Pancreas (tissue), 10 donors: ENCODE data around the gene ENAM. TPM values are rescaled to one million over a fixed set of nuclear protein-coding genes. Genes with fewer than 3 reads are reported as not detected.

ENCODE experiments used
- ATAC-seq, 4 donors: fragments of 200-7000 bp; cut with Tn5 transposase; one replicate each; pipeline versions ENCODE4 v1.8.0 to v1.9.1; 2020; ENCODE audit warnings: mild to moderate bottlenecking in 4 of 4, moderate library complexity in 4 of 4
- DNase-seq, 6 donors: peaks; one replicate each; pipeline ENCODE4 v3.0.0-alpha.2; 2020
- FAIRE-seq: peaks from 2 replicates; lab custom pipeline; 2012; peaks lifted over from hg19 to GRCh38; lab: Jason Lieb, UNC
- H3K27ac ChIP-seq, 4 donors: fragments of 200-600 bp; sonication (generic); 1 replicate in 3 of 4; 2 replicates in 1 of 4; pipeline versions ENCODE4 v1.5.0 to v1.8.0; 2020
- H3K27me3 ChIP-seq, 4 donors: fragments of 200-600 bp; one replicate each; pipeline ENCODE4 v1.8.0; 2021
- H3K36me3 ChIP-seq, 3 donors: fragments of 200-600 bp; sonication (generic) in 1 of 3; one replicate each; pipeline versions ENCODE4 v1.5.0 to v1.8.0; 2020 to 2021
- H3K4me1 ChIP-seq, 3 donors: fragments of 200-600 bp; one replicate each; pipeline ENCODE4 v1.8.0; 2021
- H3K4me3 ChIP-seq, 4 donors: fragments of 200-600 bp; sonication (generic) in 2 of 4; one replicate each; pipeline versions ENCODE4 v1.5.0 to v1.8.0; 2020 to 2021
- H3K9me3 ChIP-seq, 4 donors: fragments of 200-600 bp; one replicate each; pipeline ENCODE4 v1.8.0; 2021
- CTCF ChIP-seq, 4 donors: fragments of 200-600 bp; sonication (generic) in 3 of 4; IDR thresholded peaks; one replicate each; pipeline versions ENCODE4 v1.5.0 to v1.8.0; 2021; ENCODE audit warnings: antibody characterized with exemption in 4 of 4
- WGBS, 2 donors: extraction: QIAGEN DNeasy Blood & Tissue Kit; methylation state at CpG; one replicate each; pipeline ENCODE4 v1.1.7; 2013; 5-methylcytosine and 5-hydroxymethylcytosine counted together
- intact Hi-C, 3 donors: fragments of 100-400 bp; cut with DNase I; formaldehyde crosslinking; loops; one replicate each; pipeline versions ENCODE4 v1.11.1 to v1.14.2; 2022
- polyA plus RNA-seq, 2 donors: library from polyadenylated mRNA; stranded (reverse); fragments of 200-250 nt; gene quantifications; one replicate each; pipeline ENCODE4 v1.2.3, GENCODE V29; 2013
- total RNA-seq, 6 donors: library from RNA; stranded (reverse); fragmentation: NEBNext Ultra II Directional in 4 of 6; extraction: Animal tissue kit (Norgen Biotek cat#: 25700) in 4 of 6; gene quantifications; one replicate each; pipeline versions ENCODE4 v1.2.1 to v1.2.4, GENCODE V29; 2021 to 2023
- donor health status: healthy with polysubstance abuse.
- donor health status: DM: no; HTN: no; CAD: no; lungs with moderate emphysema.
- donor health status: DM: no; HTN: no; CAD: no.
- donor health status: control.
- donor health status: control.
- donor health status: Bipolar disorder and iron deficiency.
- donor health status: DM: yes; HTN: yes; CAD: no.
- donor health status: DM: no; HTN: no; CAD: no.
- donor health status: DM: no; HTN: no; CAD: no.
- donor health status: DM: yes; HTN: yes; CAD: no.

Gene ENAM
- total and polyA plus RNA-seq, 8 donors = 0.57 to 3.2 (median 1.3) TPM

GRCh38 chr4:70589785-70590184 lies 38.8 kb upstream of the ENAM start:
- DNase-seq (no peak), FAIRE-seq (no peak), ATAC-seq (no peak)
- Histone ChIP-seq H3K4me3 (no peak overlapping the region), H3K27ac (no peak overlapping the region), H3K9me3 (no peaks in the 10 kb centered on the region), H3K36me3 (no peaks in the 10 kb centered on the region), H3K27me3 (no peaks in the 10 kb centered on the region), H3K4me1 (peaks cover 0 to 8% (median 0%) of the 10 kb centered on the region in 3 donors)
- intact Hi-C loops = no loop called here
- no peak for TF ChIP-seq CTCF (IDR thresholded peaks at IDR 0.05)

GRCh38 chr4:70591955-70592582 lies 36.5 kb upstream of the ENAM start, which contains the start of gene AMBN:
AMBN (plus strand) TSS chr4:70592256; CDS start chr4:70592359, 103 bp downstream.
- Histone ChIP-seq H3K36me3 (no peaks in the 10 kb centered on the region), H3K4me1 (no peaks in the 10 kb centered on the region), H3K9me3 (no peaks in the 10 kb centered on the region), H3K4me3 (no peak within 1 kb of the TSS), H3K27ac (no peak within 1 kb of the TSS), H3K27me3 (no peaks in the 10 kb centered on the region)
- no peak for FAIRE-seq
- no peak for ATAC-seq
- no peak for TF ChIP-seq CTCF (IDR thresholded peaks at IDR 0.05)
- WGBS, 2 donors = 80 to 85% methylated on average over 5 of the region's 5 CpGs
- DNase-seq = no peak
- intact Hi-C loops = no loop called here

GRCh38 chr4:70594196-70594595 lies 34.3 kb upstream of the ENAM start:
- no peak for TF ChIP-seq CTCF (IDR thresholded peaks at IDR 0.05)
- Histone ChIP-seq H3K27me3 (no peaks in the 10 kb centered on the region), H3K4me1 (no peaks in the 10 kb centered on the region), H3K36me3 (no peaks in the 10 kb centered on the region), H3K4me3 (no peak overlapping the region), H3K9me3 (no peaks in the 10 kb centered on the region), H3K27ac (no peak overlapping the region)
- no peak for ATAC-seq
- intact Hi-C loops = no loop called here
- no peak for DNase-seq
- no peak for FAIRE-seq

- no peak for FAIRE-seq
These were observed 28.2 kb upstream of the ENAM start for GRCh38 chr4:70600305-70600704.

More at GRCh38 chr4:70600305-70600704, 28.2 kb upstream of the ENAM start:
- H3K27me3 ChIP-seq = no peaks in the 10 kb centered on the region
- ATAC-seq (no peak), DNase-seq (no peak)
- no peak for TF ChIP-seq CTCF (IDR thresholded peaks at IDR 0.05)
- H3K27ac ChIP-seq = no peak overlapping the region
- H3K36me3 ChIP-seq = no peaks in the 10 kb centered on the region
- no peaks in the 10 kb centered on the region for H3K4me1 ChIP-seq
- H3K4me3 ChIP-seq = no peak overlapping the region
- WGBS, 2 donors = 67 to 75% methylated on average over 3 of the region's 3 CpGs
- no peaks in the 10 kb centered on the region for H3K9me3 ChIP-seq
- intact Hi-C loops = no loop called here
